Stimulated activated CD8-positive, alpha-beta memory T cell treated with anti-CD3 and anti-CD28 coated beads, Interleukin-4, amount 100 ng/mL, for 48 hours (primary cell): ENCODE results near the gene CDYL.

Experiments
- DNase-seq: peaks from one replicate; pipeline ENCODE4 v3.0.0-alpha.2; 2020

CDYL gene

GRCh38 chr6:4774715-4775493 is 1.3 kb upstream of the CDYL start:
- DNase-seq, result peak; percentile 44

- DNase-seq, result peak; percentile 63
Measured at GRCh38 chr6:4775494-4776130, 592 bp upstream of the CDYL start.

DNA sequence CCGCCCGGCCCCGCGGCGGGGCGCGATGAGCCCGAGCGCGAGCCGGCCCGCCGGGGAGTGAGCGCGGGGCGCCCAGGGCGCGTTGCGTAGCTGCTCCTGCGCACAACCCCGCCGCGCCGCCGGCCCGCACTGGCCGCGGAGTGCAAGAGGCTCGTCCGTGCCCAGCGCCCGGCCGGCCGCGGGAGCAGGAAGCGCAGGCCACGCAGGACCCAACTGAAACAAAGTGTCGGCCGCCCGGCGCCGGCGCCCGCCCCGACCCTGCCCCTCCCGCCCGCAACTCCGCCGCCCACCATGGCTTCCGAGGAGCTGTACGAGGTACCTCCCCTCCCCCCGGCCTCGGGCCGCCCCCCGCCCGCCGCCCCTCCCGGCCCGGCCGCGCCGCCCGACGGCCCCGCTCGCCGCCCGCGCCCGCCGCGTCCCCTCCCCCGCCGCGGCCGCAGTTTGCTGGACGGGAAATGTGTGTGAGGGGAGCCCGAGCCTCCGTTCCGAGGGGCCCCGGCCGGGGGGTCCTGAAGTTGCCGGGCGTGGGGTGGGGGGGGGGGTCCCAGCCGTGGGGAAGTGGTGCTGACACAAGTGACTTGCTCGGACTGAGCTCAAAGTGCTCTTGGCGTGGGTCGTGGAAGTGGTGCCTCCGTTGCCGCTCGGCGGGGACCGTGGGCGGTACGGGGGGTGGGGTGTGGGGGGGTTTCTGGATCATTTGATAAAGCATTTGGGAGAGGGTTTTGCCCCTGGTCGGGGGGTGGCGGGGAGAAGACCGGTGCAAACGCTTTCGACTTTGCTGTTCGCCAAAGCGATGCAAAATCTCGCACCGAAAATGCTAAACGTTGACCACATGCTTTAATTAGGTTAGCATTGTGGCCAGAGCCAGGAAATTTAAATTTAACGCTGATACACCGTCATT is 539 bp downstream of the CDYL start:
- DNase-seq, result peak; percentile 50

DNA sequence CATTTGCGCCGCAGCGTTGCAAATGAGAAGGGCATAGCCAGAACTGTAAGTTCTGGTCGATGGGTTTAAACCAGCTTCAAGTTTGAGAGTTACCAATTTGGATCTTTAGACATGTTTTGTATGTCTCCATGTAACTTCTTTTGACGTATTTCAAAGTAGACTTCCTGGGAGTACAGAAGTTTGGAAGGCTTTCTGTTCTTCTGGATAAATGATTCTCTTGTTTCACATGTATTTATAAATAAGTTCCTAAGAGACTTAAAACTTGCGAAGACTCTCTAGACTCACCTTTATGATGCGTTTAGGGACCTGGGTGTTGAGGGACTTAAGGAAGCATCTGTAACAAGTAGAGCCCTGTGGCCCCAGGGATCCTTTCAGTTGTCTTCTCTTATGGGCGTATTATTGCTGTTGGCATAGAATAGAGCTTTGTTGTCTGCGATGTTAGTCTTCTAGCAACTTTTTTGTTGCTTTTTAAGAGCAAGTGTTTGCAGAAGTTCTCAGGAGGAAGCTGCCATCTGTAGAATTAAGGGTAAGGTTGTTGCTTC is 1.3 kb downstream of the CDYL start:
- DNase-seq, result no peak

- DNase-seq, result no peak
Measured at GRCh38 chr6:4778086-4778485, 1.9 kb downstream of the CDYL start.

GRCh38 chr6:4780360-4780812 is 4.2 kb downstream of the CDYL start:
- DNase-seq, result no peak

- no peak for DNase-seq
Measured at GRCh38 chr6:4781426-4781825, 5.2 kb downstream of the CDYL start.

DNA sequence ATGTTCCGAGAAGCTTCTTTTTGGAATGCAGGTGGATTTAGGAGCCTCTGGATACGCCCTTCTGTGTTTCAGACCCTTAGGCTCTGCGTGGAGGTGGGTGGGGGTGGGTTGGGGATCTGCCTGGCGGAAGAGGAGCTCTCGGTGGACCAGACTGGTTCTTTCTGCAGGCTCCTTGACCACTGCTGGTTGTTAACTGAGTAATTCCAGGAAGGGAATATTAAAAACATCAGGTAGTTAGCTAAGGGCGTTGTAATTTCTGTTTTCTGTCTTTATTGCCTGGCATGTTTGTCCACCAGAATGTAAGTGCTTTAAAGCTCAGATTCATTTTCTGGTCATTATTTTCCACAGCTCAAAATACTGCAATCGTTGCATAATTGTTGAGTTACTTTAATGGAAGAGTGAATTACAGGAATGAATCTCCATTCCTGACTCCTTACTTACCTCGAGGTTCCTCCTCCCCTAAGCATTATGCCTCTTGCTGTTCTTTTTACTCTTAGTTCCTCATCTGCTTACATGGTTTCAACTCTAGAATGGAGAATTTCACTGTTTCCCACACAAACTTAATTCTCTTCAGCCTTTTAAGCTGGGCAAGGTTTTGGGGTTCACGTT is 5.9 kb downstream of the CDYL start:
- no peak for DNase-seq

- no peak for DNase-seq
Measured at GRCh38 chr6:4786996-4787395, 10.8 kb downstream of the CDYL start.

- DNase-seq, result no peak
Measured at GRCh38 chr6:4788482-4788881, 12.3 kb downstream of the CDYL start.

DNA sequence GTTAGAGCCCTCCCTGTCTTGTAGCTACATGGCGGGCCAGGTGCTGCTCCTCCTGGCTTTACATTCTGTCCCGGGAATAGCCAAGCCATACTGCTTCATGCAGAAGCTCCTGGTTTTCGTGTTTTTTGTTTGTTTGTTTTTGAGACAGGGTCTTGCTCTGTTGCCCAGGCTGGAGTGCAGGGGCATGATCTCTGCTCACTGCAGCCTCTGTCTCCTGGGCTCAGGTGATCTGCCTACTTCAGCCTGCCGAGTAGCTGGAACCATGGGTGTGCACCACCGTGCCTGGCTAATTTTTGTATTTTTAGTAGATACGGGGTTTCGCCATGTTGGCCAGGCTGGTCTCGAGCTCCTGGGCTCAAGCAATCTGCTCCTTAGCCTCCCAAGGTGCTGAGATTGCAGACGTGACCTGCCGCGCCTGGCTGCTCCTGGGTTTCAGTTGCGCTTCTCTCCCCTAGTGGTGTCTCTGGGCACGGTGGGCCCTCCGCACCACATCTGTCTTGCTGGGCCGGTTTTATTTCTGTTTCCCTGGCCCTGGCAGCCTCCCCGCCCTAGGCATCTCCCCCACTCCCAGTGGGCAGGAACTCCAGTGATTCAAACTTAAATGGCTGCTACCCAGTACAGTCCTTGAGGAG is 12.9 kb downstream of the CDYL start:
- no peak for DNase-seq

- DNase-seq, result no peak
Measured at GRCh38 chr6:4790158-4790899, 14.1 kb downstream of the CDYL start.

DNA sequence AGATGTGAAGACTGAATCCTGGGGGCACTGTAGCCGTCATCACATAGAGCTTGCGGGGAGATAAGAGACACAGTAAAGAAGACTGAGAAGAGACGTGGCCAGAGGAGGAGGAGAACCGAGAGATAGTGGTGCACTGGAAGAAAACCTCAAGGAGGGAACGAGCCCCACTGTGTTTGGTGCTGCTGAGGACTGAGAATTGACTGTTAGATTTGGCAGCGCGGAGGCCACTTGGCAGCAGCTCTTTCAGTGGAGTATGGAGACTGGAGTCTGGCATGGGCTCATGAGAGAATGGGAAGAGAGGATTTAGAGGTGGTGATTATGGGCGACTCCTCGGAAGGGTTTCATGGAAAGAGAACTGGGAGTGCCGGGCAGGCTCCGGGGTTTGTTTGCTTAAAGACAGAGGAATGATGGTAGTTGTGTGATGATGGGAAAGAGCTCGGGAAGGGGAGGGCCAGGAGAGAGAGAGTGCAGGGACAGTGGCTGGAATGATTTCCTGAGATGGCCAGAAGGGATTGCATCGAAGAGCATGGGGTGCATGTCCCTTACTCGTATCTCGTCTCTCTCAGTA is 18.0 kb downstream of the CDYL start:
- no peak for DNase-seq

DNA sequence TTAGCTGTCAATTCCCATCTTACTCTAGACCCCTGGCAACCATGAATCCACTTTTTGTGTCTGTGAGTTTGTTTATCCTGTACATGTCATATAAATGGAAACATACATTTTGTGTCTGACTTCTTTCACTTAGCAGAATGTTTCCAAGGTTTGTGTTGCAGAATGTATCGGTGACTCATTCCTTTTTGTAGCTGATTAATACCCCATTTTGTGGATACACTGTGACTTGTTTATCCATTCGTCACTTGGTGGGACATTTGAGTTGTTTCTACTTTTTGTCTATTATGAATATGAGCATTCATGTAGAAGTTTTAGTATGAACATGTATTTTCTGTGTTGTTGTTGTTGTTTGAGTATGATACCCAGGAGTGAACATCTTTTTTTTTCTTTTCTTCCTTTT is 21.4 kb downstream of the CDYL start:
- DNase-seq, result no peak

- DNase-seq, result no peak
Measured at GRCh38 chr6:4799912-4800311, 23.7 kb downstream of the CDYL start.

GRCh38 chr6:4800662-4801061 is 24.5 kb downstream of the CDYL start:
- no peak for DNase-seq

DNA sequence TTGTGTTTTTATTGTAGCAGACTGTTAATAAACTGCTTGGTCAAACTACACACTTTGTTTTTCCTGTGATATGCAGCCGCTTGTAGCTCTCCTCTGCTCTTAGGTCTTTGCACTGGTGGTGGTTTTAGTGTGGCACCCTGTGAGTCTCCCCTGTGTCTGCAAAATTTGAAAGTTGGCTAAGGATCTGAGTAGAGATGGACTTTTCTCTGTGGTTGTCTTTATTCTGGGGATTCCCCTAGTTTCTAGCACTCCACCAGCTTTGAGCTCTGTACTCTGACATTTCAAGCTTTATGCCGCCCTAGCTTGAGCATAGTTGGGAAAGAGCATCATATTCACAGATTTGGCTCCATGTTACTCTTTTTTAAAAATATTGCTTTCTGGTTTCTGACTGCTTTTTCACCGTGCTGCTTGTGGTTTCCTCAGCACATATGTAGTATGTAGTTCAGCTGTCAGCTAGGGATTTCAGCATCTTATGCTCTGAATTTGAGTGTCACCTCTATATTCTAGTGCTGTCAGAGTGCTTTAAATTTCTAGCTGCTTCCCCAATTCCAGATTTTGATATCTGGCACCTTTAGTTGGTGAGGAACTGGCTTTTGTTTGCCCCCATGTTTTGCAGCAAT is 25.4 kb downstream of the CDYL start:
- no peak for DNase-seq

GRCh38 chr6:4802312-4802935 is 26.2 kb downstream of the CDYL start:
- no peak for DNase-seq

- no peak for DNase-seq
Measured at GRCh38 chr6:4803343-4803744, 27.1 kb downstream of the CDYL start.

GRCh38 chr6:4804095-4804494 is 27.9 kb downstream of the CDYL start:
- DNase-seq, result peak; percentile 47
